Gastrocnemius medialis (tissue), 4 donors: ENCODE results near the gene KIF1B.

Experiments
- POLR2A ChIP-seq, 2 donors: fragments of 450-650 bp; IDR thresholded peaks; one replicate each; pipeline ENCODE4 v1.6.1; 2017; ENCODE audit warnings: antibody characterized with exemption in 2 of 2, mild to moderate bottlenecking in 2 of 2, moderate library complexity in 2 of 2
- TF ChIP-seq, protein P1 (sequence below), 5 experiments: fragments of 450-650 bp in 3 of 5; fragments of 200-600 bp in 2 of 5; sonication (generic) in 2 of 5; IDR thresholded peaks in 4 of 5; conservative IDR thresholded peaks in 1 of 5; 1 replicate in 4 of 5; 2 replicates in 1 of 5; pipeline ENCODE4 v1.5.1; 2016 to 2019; ENCODE audit warnings: antibody characterized with exemption in 5 of 5, mild to moderate bottlenecking in 3 of 5, moderate library complexity in 3 of 5

DNA sequence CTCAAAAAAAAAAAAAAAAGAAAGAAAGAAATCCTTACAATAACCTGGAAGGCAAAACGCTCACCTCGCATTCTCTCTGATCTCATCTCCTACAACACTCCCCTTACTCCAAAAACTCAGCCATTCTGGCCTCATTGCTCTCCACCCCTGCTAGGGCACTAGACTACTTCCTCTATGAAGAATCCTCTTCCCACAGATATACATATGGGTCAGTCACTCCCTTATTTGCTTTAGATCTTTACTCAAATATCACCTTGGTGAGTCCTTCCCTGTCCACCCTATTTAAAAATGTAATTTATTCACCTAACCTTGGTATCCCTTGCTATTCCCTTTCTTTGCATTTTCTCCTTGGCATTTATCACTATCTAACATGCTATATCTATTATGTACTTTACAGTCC, 24.6 kb upstream of the KIF1B start:
- TF ChIP-seq, protein P1, sequence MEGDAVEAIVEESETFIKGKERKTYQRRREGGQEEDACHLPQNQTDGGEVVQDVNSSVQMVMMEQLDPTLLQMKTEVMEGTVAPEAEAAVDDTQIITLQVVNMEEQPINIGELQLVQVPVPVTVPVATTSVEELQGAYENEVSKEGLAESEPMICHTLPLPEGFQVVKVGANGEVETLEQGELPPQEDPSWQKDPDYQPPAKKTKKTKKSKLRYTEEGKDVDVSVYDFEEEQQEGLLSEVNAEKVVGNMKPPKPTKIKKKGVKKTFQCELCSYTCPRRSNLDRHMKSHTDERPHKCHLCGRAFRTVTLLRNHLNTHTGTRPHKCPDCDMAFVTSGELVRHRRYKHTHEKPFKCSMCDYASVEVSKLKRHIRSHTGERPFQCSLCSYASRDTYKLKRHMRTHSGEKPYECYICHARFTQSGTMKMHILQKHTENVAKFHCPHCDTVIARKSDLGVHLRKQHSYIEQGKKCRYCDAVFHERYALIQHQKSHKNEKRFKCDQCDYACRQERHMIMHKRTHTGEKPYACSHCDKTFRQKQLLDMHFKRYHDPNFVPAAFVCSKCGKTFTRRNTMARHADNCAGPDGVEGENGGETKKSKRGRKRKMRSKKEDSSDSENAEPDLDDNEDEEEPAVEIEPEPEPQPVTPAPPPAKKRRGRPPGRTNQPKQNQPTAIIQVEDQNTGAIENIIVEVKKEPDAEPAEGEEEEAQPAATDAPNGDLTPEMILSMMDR (IDR thresholded peaks at IDR 0.05 in 4 of 5, conservative IDR thresholded peaks at IDR 0.05 in 1 of 5) = no peak
- no peak for TF ChIP-seq POLR2A (IDR thresholded peaks at IDR 0.05)
